ENCODE data around the gene SLC2A13. TPM values are rescaled to one million over a fixed set of nuclear protein-coding genes. Genes with fewer than 3 reads are reported as not detected.
A peak's percentile ranks its signal among the peaks of the same experiment; 100 is the strongest.

The SLC2A13 gene
- total and polyA plus RNA-seq, 8 donors: 2.7 to 10.7 (median 6.8) TPM

DNA sequence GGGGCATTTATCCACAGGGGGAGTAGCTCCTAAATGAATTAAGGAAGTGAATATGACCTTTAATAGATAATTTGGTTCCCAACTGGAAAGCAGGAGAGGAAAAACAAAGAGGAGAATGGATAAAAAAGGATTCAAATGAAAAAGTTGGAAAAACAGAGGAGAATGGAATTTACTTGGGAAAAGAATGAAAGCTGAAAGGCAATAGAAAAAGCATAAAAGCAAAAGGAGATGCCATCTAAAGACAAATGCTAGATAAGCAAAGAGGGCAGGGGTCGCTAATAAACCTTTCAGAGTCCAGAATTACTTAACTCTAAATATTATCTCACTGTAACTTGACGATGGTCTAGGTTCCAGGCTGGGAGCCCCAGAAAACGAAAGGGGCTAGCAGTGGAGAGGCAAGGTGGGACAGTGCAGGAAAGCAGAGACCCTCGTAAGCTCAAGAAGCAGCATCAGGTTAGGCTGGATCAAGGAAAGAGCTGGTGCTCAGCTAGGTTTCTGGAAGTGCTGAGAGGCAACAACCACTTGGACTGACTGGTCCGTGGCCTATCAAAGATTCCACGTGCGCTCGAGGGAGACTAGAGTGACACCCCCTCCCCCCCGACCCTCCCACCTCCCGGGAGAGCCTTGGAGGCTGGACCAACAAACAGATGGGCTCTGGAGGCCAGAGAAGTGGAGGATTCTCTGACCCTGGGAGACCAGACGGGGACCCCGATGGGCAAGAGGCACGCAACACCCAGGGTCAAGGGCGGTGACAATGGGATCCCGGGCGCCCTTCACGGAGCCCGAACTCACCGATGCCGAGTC, 1.2 kb downstream of the SLC2A13 start:
- no peaks in the 10 kb centered on the region for H3K27me3 ChIP-seq
- TF ChIP-seq CTCF (IDR thresholded peaks at IDR 0.05): no peak
- H3K4me3 ChIP-seq: peak overlapping the region; percentile 93 to 100 (median 98)
- 6 to 10% methylated on average over 18 to 20 of the region's 20 CpGs for WGBS, 2 donors
- peak in 3 of 4 donors; percentile 0 to 3 (median 1) for ATAC-seq
- DNase-seq: peak in 2 of 6 donors; percentile 11 to 28
- no peaks in the 10 kb centered on the region for H3K9me3 ChIP-seq
- no peaks in the 10 kb centered on the region for H3K36me3 ChIP-seq
- intact Hi-C loops (cut with DNase I): loop anchor here in 2 of 3 donors (10.0 kb wide), 2 partner anchors 70 to 90 kb away; no protein-coding TSS in a partner anchor
- FAIRE-seq: no peak
- H3K4me1 ChIP-seq: peaks cover 16 to 40% (median 20%) of the 10 kb centered on the region in 3 donors
- H3K27ac ChIP-seq: peak overlapping the region in 3 of 4 donors; percentile 77 to 86 (median 83)

DNA sequence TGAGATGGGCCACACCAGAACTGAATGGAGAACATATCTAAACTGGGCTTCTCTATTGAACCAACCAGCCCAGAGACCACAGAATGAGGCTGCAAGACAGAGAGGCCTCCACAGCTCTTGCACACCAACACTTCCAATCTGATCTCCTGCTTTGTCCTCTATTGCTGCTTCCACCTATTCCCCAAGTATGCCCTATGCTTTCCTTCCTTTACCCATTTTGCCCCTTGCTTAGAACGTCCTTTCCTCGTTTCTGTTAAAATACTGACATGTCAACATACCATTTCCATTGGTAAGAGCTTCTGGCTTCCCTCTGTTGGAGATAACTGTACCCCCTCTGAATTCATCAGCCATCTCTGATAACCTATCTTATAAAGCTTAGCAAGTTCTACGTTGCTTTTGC, 2.8 kb downstream of the SLC2A13 start:
- H3K9me3 ChIP-seq: no peaks in the 10 kb centered on the region
- peak overlapping the region in 2 of 4 donors; percentile 100 for H3K4me3 ChIP-seq
- no peak for DNase-seq
- no peaks in the 10 kb centered on the region for H3K27me3 ChIP-seq
- intact Hi-C loops (cut with DNase I): loop anchor here in 2 of 3 donors (10.0 kb wide), 2 partner anchors 68 to 88 kb away; no protein-coding TSS in a partner anchor
- no peaks in the 10 kb centered on the region for H3K36me3 ChIP-seq
- H3K4me1 ChIP-seq: peaks cover 16 to 41% (median 24%) of the 10 kb centered on the region in 3 donors
- no peak for ATAC-seq
- FAIRE-seq: no peak
- 17 to 18% methylated on average over 3 of the region's 3 CpGs for WGBS, 2 donors
- no peak for TF ChIP-seq CTCF (IDR thresholded peaks at IDR 0.05)
- peak overlapping the region in 1 of 4 donors; percentile 8 for H3K27ac ChIP-seq

DNA sequence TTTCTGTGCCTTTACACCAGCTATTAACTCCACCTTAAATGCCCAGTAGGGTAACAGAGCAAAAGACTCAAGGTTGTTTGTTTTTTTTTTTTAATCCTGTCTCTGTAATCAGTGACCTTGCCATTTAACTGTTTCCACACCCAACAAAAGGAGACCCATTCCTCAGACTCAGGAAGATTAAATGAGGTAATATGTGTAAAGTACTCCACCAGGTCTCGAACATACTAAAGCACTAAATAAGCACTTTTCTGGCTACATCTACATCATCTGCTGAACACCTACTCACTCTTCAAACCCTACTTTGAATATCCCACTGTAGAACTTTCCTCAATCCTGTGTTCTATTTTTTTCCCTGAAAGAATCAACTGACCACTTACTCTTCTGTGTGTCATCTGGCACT, 4.1 kb downstream of the SLC2A13 start:
- FAIRE-seq: no peak
- intact Hi-C loops (cut with DNase I): loop anchor here in 2 of 3 donors (10.0 kb wide), 2 partner anchors 67 to 87 kb away; no protein-coding TSS in a partner anchor
- no peak for DNase-seq
- Histone ChIP-seq H3K4me1 (peaks cover 16 to 39% (median 24%) of the 10 kb centered on the region in 3 donors), H3K9me3 (no peaks in the 10 kb centered on the region), H3K36me3 (no peaks in the 10 kb centered on the region), H3K27ac (no peak overlapping the region), H3K27me3 (no peaks in the 10 kb centered on the region), H3K4me3 (no peak overlapping the region)
- no peak for TF ChIP-seq CTCF (IDR thresholded peaks at IDR 0.05)
- no peak for ATAC-seq
- 78 to 98% methylated on average over 1 of the region's 1 CpG for WGBS, 2 donors

- no peak for TF ChIP-seq CTCF (IDR thresholded peaks at IDR 0.05)
- 6 to 9% methylated on average over 3 of the region's 3 CpGs for WGBS, 2 donors
- peak; percentile 89 for FAIRE-seq
- Histone ChIP-seq H3K27ac (peak overlapping the region in 2 of 4 donors; percentile 63 to 75), H3K4me1 (peaks cover 16 to 35% (median 22%) of the 10 kb centered on the region in 3 donors), H3K4me3 (no peak overlapping the region), H3K36me3 (no peaks in the 10 kb centered on the region), H3K9me3 (no peaks in the 10 kb centered on the region), H3K27me3 (no peaks in the 10 kb centered on the region)
- ATAC-seq: peak; percentile 81 to 94 (median 93)
- intact Hi-C loops (cut with DNase I): no loop called here
- peak in 3 of 6 donors; percentile 23 to 26 (median 24) for DNase-seq
Measured at GRCh38 chr12:40099423-40099853, 6.4 kb downstream of the SLC2A13 start.

Data from pancreas (tissue), 10 donors.